Measurements from ENCODE around the gene DNAJB8.

GRCh38 chr3:128461731-128462130, 5.0 kb downstream of the DNAJB8 start:
- TF ChIP-seq CTCF (IDR thresholded peaks at IDR 0.05), result no peak
- TF ChIP-seq POLR2A (IDR thresholded peaks at IDR 0.05), result no peak
